ENCODE measurements around the gene VPS37B. TPM values are rescaled to one million over a fixed set of nuclear protein-coding genes. Genes with fewer than 3 reads are reported as not detected.
A peak's percentile ranks its signal among the peaks of the same experiment; 100 is the strongest.
"Not testable (repeated sequence)": the region's sequence is repeated elsewhere in the genome, so short reads cannot be mapped to it uniquely, and the experiment has no call there.

VPS37B gene
- total RNA-seq, 4 donors from 2014 or later, result 35.6 to 66.1 (median 63.5) TPM

GRCh38 chr12:122894193-122895121 is 1.5 kb downstream of the VPS37B start:
- H3K27ac ChIP-seq, result peak overlapping the region; percentile 95 to 100 (median 96)
- peak overlapping the region; percentile 8 to 94 (median 89) for H3K4me3 ChIP-seq (replicated peaks in 1 of 3)
- no peaks in the 10 kb centered on the region for H3K9me3 ChIP-seq
- H3K27me3 ChIP-seq, result no peaks in the 10 kb centered on the region
- WGBS, 2 donors, result 29 to 34% methylated on average over 15 of the region's 15 CpGs
- DNase-seq, result peak; percentile 75 to 76
- intact Hi-C loops (cut with DNase I), result no loop called here
- no peaks in the 10 kb centered on the region for H3K36me3 ChIP-seq
- peaks cover 47 to 52% of the 10 kb centered on the region in 2 donors for H3K4me1 ChIP-seq
- TF ChIP-seq CTCF (IDR thresholded peaks at IDR 0.05) (no peak), POLR2A (IDR thresholded peaks at IDR 0.05) (peak in 1 of 2 donors; percentile 36)

- no peaks in the 10 kb centered on the region for H3K9me3 ChIP-seq
- DNase-seq, result peak; percentile 93 to 94
- no peaks in the 10 kb centered on the region for H3K27me3 ChIP-seq
- TF ChIP-seq POLR2A (IDR thresholded peaks at IDR 0.05), result peak in 1 of 2 donors; percentile 63
- TF ChIP-seq CTCF (IDR thresholded peaks at IDR 0.05), result no peak
- intact Hi-C loops (cut with DNase I), result no loop called here
- peaks cover 57 to 61% of the 10 kb centered on the region in 2 donors for H3K4me1 ChIP-seq
- peak overlapping the region in 1 of 3 donors; percentile 89 for H3K4me3 ChIP-seq (replicated peaks in 1 of 3)
- WGBS, 2 donors, result 30 to 40% methylated on average over 7 of the region's 7 CpGs
- no peaks in the 10 kb centered on the region for H3K36me3 ChIP-seq
- H3K27ac ChIP-seq, result peak overlapping the region; percentile 95 to 100 (median 96)
Observed at GRCh38 chr12:122893208-122894153, 2.4 kb downstream of the VPS37B start.

- 94 to 95% methylated on average over 9 of the region's 9 CpGs for WGBS, 2 donors
- H3K27me3 ChIP-seq; DNase-seq; intact Hi-C loops (cut with DNase I); H3K9me3 ChIP-seq; H3K36me3 ChIP-seq; H3K4me3 ChIP-seq (replicated peaks in 1 of 3): not testable (repeated sequence)
- H3K4me1 ChIP-seq, result peaks cover 64 to 67% of the 10 kb centered on the region in 2 donors
- H3K27ac ChIP-seq, result peak overlapping the region; percentile 82 to 100 (median 95)
Observed at GRCh38 chr12:122892724-122893123, 3.2 kb downstream of the VPS37B start.

- WGBS, 2 donors, result 49 to 60% methylated on average over 10 of the region's 10 CpGs
- intact Hi-C loops (cut with DNase I), result no loop called here
- Histone ChIP-seq H3K4me1 (peaks cover 73 to 75% of the 10 kb centered on the region in 2 donors), H3K4me3 (replicated peaks in 1 of 3) (no peak overlapping the region), H3K27ac (peak overlapping the region; percentile 82 to 100 (median 95)), H3K9me3 (no peaks in the 10 kb centered on the region), H3K27me3 (no peaks in the 10 kb centered on the region), H3K36me3 (no peaks in the 10 kb centered on the region)
- DNase-seq, result no peak
- no peak for TF ChIP-seq CTCF (IDR thresholded peaks at IDR 0.05)
- TF ChIP-seq POLR2A (IDR thresholded peaks at IDR 0.05), result peak in 1 of 2 donors; percentile 46
Observed at GRCh38 chr12:122891661-122892525, 4.0 kb downstream of the VPS37B start.
